Smooth muscle cell (in vitro differentiated cells): ENCODE data around the gene DIPK1B. TPM values are rescaled to one million over a fixed set of nuclear protein-coding genes. Genes with fewer than 3 reads are reported as not detected.

Source experiments
- DNase-seq: peaks from one replicate; lab custom pipeline; 2025; ENCODE audit not compliant: unreplicated experiment; lab: John Stamatoyannopoulos, UW
- H2AFZ ChIP-seq: fragments of 200-600 bp; sonication (generic); 2 replicates; pipeline ENCODE4 v1.6.0; 2016; ENCODE audit warnings: antibody characterized with exemption, low read depth, mild to moderate bottlenecking
- H3F3A ChIP-seq: fragments of 200-600 bp; sonication (generic); 2 replicates; pipeline ENCODE4 v1.6.0; 2017; ENCODE audit warnings: antibody characterized with exemption, low read depth
- H3K27ac ChIP-seq: fragments of 200-600 bp; sonication (generic); 2 replicates; pipeline ENCODE4 v1.5.1; 2016; ENCODE audit warnings: low read depth, mild to moderate bottlenecking
- H3K27me3 ChIP-seq: fragments of 200-600 bp; sonication (generic); 2 replicates; pipeline ENCODE4 v1.6.1; 2016; ENCODE audit warnings: low read depth, mild to moderate bottlenecking
- H3K36me3 ChIP-seq: fragments of 200-600 bp; sonication (generic); 2 replicates; pipeline ENCODE4 v1.5.1; 2016; ENCODE audit warnings: low read depth
- H3K4me1 ChIP-seq: fragments of 200-600 bp; sonication (generic); 2 replicates; pipeline ENCODE4 v1.5.1; 2016; ENCODE audit warnings: low read depth
- H3K4me2 ChIP-seq: fragments of 200-600 bp; sonication (generic); 2 replicates; pipeline ENCODE4 v1.6.0; 2016; ENCODE audit warnings: mild to moderate bottlenecking
- H3K4me3 ChIP-seq: fragments of 200-600 bp; sonication (generic); 2 replicates; pipeline ENCODE4 v1.5.1; 2016; ENCODE audit warnings: mild to moderate bottlenecking
- H3K79me2 ChIP-seq: fragments of 200-600 bp; sonication (generic); 2 replicates; pipeline ENCODE4 v1.6.0; 2016; ENCODE audit warnings: low read depth, mild to moderate bottlenecking
- H3K9ac ChIP-seq: fragments of 200-600 bp; sonication (generic); 2 replicates; pipeline ENCODE4 v1.6.0; 2016; ENCODE audit warnings: low read depth
- H3K9me3 ChIP-seq: fragments of 200-600 bp; sonication (generic); replicated peaks from 2 replicates; pipeline ENCODE4 v1.5.1; 2016; ENCODE audit warnings: low read depth
- H4K20me1 ChIP-seq: fragments of 200-600 bp; sonication (generic); 2 replicates; pipeline ENCODE4 v1.6.0; 2016; ENCODE audit warnings: low read depth
- CTCF ChIP-seq: fragments of 200-600 bp; sonication (generic); IDR thresholded peaks from 2 replicates; pipeline ENCODE4 v1.5.1; 2017; ENCODE audit warnings: borderline replicate concordance, mild to moderate bottlenecking, antibody characterized with exemption; ENCODE audit not compliant: insufficient read depth, poor library complexity, severe bottlenecking
- WGBS: methylation state at CpG from one replicate; pipeline ENCODE4 v1.1.7; 2016; ENCODE audit warnings: low lambda C conversion rate; 5-methylcytosine and 5-hydroxymethylcytosine counted together
- polyA plus RNA-seq: library from polyadenylated mRNA; unstranded; fragments of >200 nt; fragmentation: Nextera tagmentation; extraction: Ambion mirVana; gene quantifications from 2 replicates; pipeline ENCODE4 v1.2.1, GENCODE V29; 2016
- total RNA-seq: library from RNA; depleted of rRNA; stranded (reverse); fragments of >200 nt; gene quantifications from 2 replicates; pipeline ENCODE4 v1.2.3, GENCODE V29; 2014

The DIPK1B gene
- total and polyA plus RNA-seq, 2 experiments from 2014 or later = 14.6 to 58.5 TPM

- peaks cover 5% of the 10 kb centered on the region for H3K4me1 ChIP-seq
- no peaks in the 10 kb centered on the region for H4K20me1 ChIP-seq
- H3K4me2 ChIP-seq = no peak overlapping the region
- DNase-seq = no peak
- no peak for TF ChIP-seq CTCF
- H3K9ac ChIP-seq = no peak overlapping the region
- H2AFZ ChIP-seq = no peak overlapping the region
- H3K27ac ChIP-seq = no peak overlapping the region
- no peaks in the 10 kb centered on the region for H3K9me3 ChIP-seq
- no peak overlapping the region for H3K4me3 ChIP-seq
- H3K79me2 ChIP-seq = no peaks in the 10 kb centered on the region
- no peaks in the 10 kb centered on the region for H3K27me3 ChIP-seq
- whole genome bisulfite sequencing = 87% methylated on average over 27 of the region's 29 CpGs
- H3K36me3 ChIP-seq = no peaks in the 10 kb centered on the region
- H3F3A ChIP-seq = peaks cover 10% of the 10 kb centered on the region
Observed at GRCh38 chr9:136691316-136692184, 20.8 kb upstream of the DIPK1B start.

- TF ChIP-seq CTCF = no peak
Observed at GRCh38 chr9:136692185-136693134, 19.9 kb upstream of the DIPK1B start.

GRCh38 chr9:136693135-136693489 lies 19.3 kb upstream of the DIPK1B start:
- WGBS = 95% methylated on average over 14 of the region's 14 CpGs
- DNase-seq = no peak
- no peaks in the 10 kb centered on the region for H3K27me3 ChIP-seq

More at GRCh38 chr9:136692185-136693134, 19.9 kb upstream of the DIPK1B start:
- 90% methylated on average over 46 of the region's 46 CpGs for WGBS
- no peaks in the 10 kb centered on the region for H3K79me2 ChIP-seq
- no peaks in the 10 kb centered on the region for H3K9me3 ChIP-seq
- peaks cover 10% of the 10 kb centered on the region for H3F3A ChIP-seq
- no peak overlapping the region for H2AFZ ChIP-seq
- H3K36me3 ChIP-seq = no peaks in the 10 kb centered on the region
- no peak overlapping the region for H3K4me2 ChIP-seq
- no peak for DNase-seq
- H3K4me3 ChIP-seq = no peak overlapping the region
- no peaks in the 10 kb centered on the region for H4K20me1 ChIP-seq
- H3K27ac ChIP-seq = no peak overlapping the region
- H3K9ac ChIP-seq = no peak overlapping the region
- H3K4me1 ChIP-seq = no peaks in the 10 kb centered on the region
- no peaks in the 10 kb centered on the region for H3K27me3 ChIP-seq

More at GRCh38 chr9:136693135-136693489, 19.3 kb upstream of the DIPK1B start:
- Histone ChIP-seq H3K9ac (no peak overlapping the region), H3K27ac (no peak overlapping the region), H3K79me2 (no peaks in the 10 kb centered on the region), H3K4me2 (no peak overlapping the region), H2AFZ (no peak overlapping the region), H3K9me3 (no peaks in the 10 kb centered on the region), H3K4me3 (no peak overlapping the region), H3K4me1 (no peaks in the 10 kb centered on the region), H3K36me3 (no peaks in the 10 kb centered on the region), H3F3A (peaks cover 5% of the 10 kb centered on the region), H4K20me1 (no peaks in the 10 kb centered on the region)
- TF ChIP-seq CTCF = no peak
